Rectal smooth muscle tissue (tissue), 1 donor: Measurements from ENCODE around the gene TRIM25.

Source experiments
- H3K27ac ChIP-seq: one replicate; pipeline ENCODE4 v1.7.0; 2013; ENCODE audit warnings: low read depth, low read length, inconsistent platforms
- H3K27me3 ChIP-seq: one replicate; pipeline ENCODE4 v1.7.0; 2013; ENCODE audit warnings: low read length; ENCODE audit not compliant: control insufficient read depth, insufficient read depth
- H3K36me3 ChIP-seq: one replicate; pipeline ENCODE4 v1.7.0; 2013; ENCODE audit warnings: low read length; ENCODE audit not compliant: control insufficient read depth, insufficient read depth
- H3K4me1 ChIP-seq: one replicate; pipeline ENCODE4 v1.7.0; 2013; ENCODE audit warnings: low read length; ENCODE audit not compliant: control insufficient read depth, insufficient read depth
- H3K4me3 ChIP-seq: one replicate; pipeline ENCODE4 v1.7.0; 2013; ENCODE audit warnings: low read length
- H3K9ac ChIP-seq: one replicate; pipeline ENCODE4 v1.7.0; 2013; ENCODE audit warnings: low read length

The TRIM25 gene

GRCh38 chr17:56887105-56887504, 26.7 kb downstream of the TRIM25 start:
- H3K27me3 ChIP-seq = no peaks in the 10 kb centered on the region
- no peak overlapping the region for H3K4me3 ChIP-seq
- H3K36me3 ChIP-seq = peaks cover 22% of the 10 kb centered on the region
- no peak overlapping the region for H3K27ac ChIP-seq
- H3K4me1 ChIP-seq = no peaks in the 10 kb centered on the region
- no peak overlapping the region for H3K9ac ChIP-seq

GRCh38 chr17:56886288-56886731, 27.5 kb downstream of the TRIM25 start:
- H3K4me1 ChIP-seq = no peaks in the 10 kb centered on the region
- no peaks in the 10 kb centered on the region for H3K27me3 ChIP-seq
- H3K36me3 ChIP-seq = peaks cover 16% of the 10 kb centered on the region
- no peak overlapping the region for H3K27ac ChIP-seq
- H3K4me3 ChIP-seq = no peak overlapping the region
- no peak overlapping the region for H3K9ac ChIP-seq

- Histone ChIP-seq H3K9ac (no peak overlapping the region), H3K27ac (no peak overlapping the region), H3K4me3 (no peak overlapping the region), H3K4me1 (no peaks in the 10 kb centered on the region), H3K27me3 (no peaks in the 10 kb centered on the region), H3K36me3 (peaks cover 14% of the 10 kb centered on the region)
These were observed 28.6 kb downstream of the TRIM25 start for GRCh38 chr17:56885312-56885657.

- Histone ChIP-seq H3K4me1 (no peaks in the 10 kb centered on the region), H3K4me3 (no peak overlapping the region), H3K9ac (no peak overlapping the region), H3K27me3 (no peaks in the 10 kb centered on the region), H3K36me3 (peaks cover 12% of the 10 kb centered on the region), H3K27ac (no peak overlapping the region)
These were observed 29.2 kb downstream of the TRIM25 start for GRCh38 chr17:56884483-56885311.

- Histone ChIP-seq H3K4me1 (no peaks in the 10 kb centered on the region), H3K4me3 (no peak overlapping the region), H3K27ac (no peak overlapping the region), H3K9ac (no peak overlapping the region), H3K36me3 (peaks cover 8% of the 10 kb centered on the region), H3K27me3 (no peaks in the 10 kb centered on the region)
These were observed 30.2 kb downstream of the TRIM25 start for GRCh38 chr17:56883616-56884015.

GRCh38 chr17:56881685-56882295, 32.1 kb downstream of the TRIM25 start:
- no peaks in the 10 kb centered on the region for H3K36me3 ChIP-seq

GRCh38 chr17:56880571-56880970, 33.3 kb downstream of the TRIM25 start:
- Histone ChIP-seq H3K27me3 (no peaks in the 10 kb centered on the region), H3K36me3 (no peaks in the 10 kb centered on the region), H3K27ac (no peak overlapping the region), H3K4me3 (no peak overlapping the region), H3K4me1 (no peaks in the 10 kb centered on the region), H3K9ac (no peak overlapping the region)

More at GRCh38 chr17:56881685-56882295, 32.1 kb downstream of the TRIM25 start:
- H3K9ac ChIP-seq = no peak overlapping the region
- H3K27me3 ChIP-seq = no peaks in the 10 kb centered on the region
- H3K4me3 ChIP-seq = no peak overlapping the region
- no peaks in the 10 kb centered on the region for H3K4me1 ChIP-seq
- no peak overlapping the region for H3K27ac ChIP-seq

GRCh38 chr17:56880133-56880532, 33.7 kb downstream of the TRIM25 start:
- H3K4me1 ChIP-seq = no peaks in the 10 kb centered on the region
- H3K36me3 ChIP-seq = no peaks in the 10 kb centered on the region
- H3K27me3 ChIP-seq = no peaks in the 10 kb centered on the region
- H3K9ac ChIP-seq = no peak overlapping the region
- H3K27ac ChIP-seq = no peak overlapping the region
- H3K4me3 ChIP-seq = no peak overlapping the region

- no peak overlapping the region for H3K27ac ChIP-seq
- H3K4me3 ChIP-seq = no peak overlapping the region
- H3K27me3 ChIP-seq = no peaks in the 10 kb centered on the region
- H3K9ac ChIP-seq = no peak overlapping the region
- no peaks in the 10 kb centered on the region for H3K4me1 ChIP-seq
- no peaks in the 10 kb centered on the region for H3K36me3 ChIP-seq
These were observed 34.6 kb downstream of the TRIM25 start for GRCh38 chr17:56879280-56879679.

- Histone ChIP-seq H3K9ac (no peak overlapping the region), H3K27me3 (no peaks in the 10 kb centered on the region), H3K4me1 (no peaks in the 10 kb centered on the region), H3K4me3 (no peak overlapping the region), H3K27ac (no peak overlapping the region), H3K36me3 (no peaks in the 10 kb centered on the region)
These were observed 37.1 kb downstream of the TRIM25 start for GRCh38 chr17:56876766-56877179.

- Histone ChIP-seq H3K36me3 (no peaks in the 10 kb centered on the region), H3K27ac (no peak overlapping the region), H3K9ac (no peak overlapping the region), H3K27me3 (no peaks in the 10 kb centered on the region), H3K4me1 (peaks cover 6% of the 10 kb centered on the region), H3K4me3 (no peak overlapping the region)
These were observed 43.7 kb downstream of the TRIM25 start for GRCh38 chr17:56870081-56870651.

GRCh38 chr17:56868716-56869115, 45.1 kb downstream of the TRIM25 start:
- H3K9ac ChIP-seq = no peak overlapping the region
- no peaks in the 10 kb centered on the region for H3K36me3 ChIP-seq
- no peak overlapping the region for H3K4me3 ChIP-seq
- no peak overlapping the region for H3K27ac ChIP-seq
- H3K27me3 ChIP-seq = no peaks in the 10 kb centered on the region
- peaks cover 6% of the 10 kb centered on the region for H3K4me1 ChIP-seq
